Skeletal muscle satellite cell (primary cell): Measurements from ENCODE around the gene ARHGEF10L.

Source experiments
- H3K27me3 ChIP-seq: 2 replicates; pipeline ENCODE4 v1.7.0; 2013; ENCODE audit warnings: low read length; ENCODE audit not compliant: control insufficient read depth, insufficient read depth
- H3K36me3 ChIP-seq: 2 replicates; pipeline ENCODE4 v1.7.0; 2013; ENCODE audit warnings: mild to moderate bottlenecking, control low read depth, low read length; ENCODE audit not compliant: insufficient read depth
- H3K4me1 ChIP-seq: 2 replicates; pipeline ENCODE4 v1.7.0; 2013; ENCODE audit warnings: low read length; ENCODE audit not compliant: control insufficient read depth, insufficient read depth
- H3K4me2 ChIP-seq: 2 replicates; pipeline ENCODE4 v1.7.0; 2013; ENCODE audit warnings: mild to moderate bottlenecking, low read length
- H3K4me3 ChIP-seq: 2 replicates; pipeline ENCODE4 v1.7.0; 2013; ENCODE audit warnings: low read length
- H3K9ac ChIP-seq: 2 replicates; pipeline ENCODE4 v1.7.0; 2013; ENCODE audit warnings: mild to moderate bottlenecking, low read depth, low read length, moderate library complexity
- H3K9me3 ChIP-seq: replicated peaks from 2 replicates; pipeline ENCODE4 v1.7.0; 2013; ENCODE audit warnings: mild to moderate bottlenecking, control low read depth, low read length

Gene ARHGEF10L

GRCh38 chr1:17554954-17555353, 15.5 kb downstream of the ARHGEF10L start:
- no peaks in the 10 kb centered on the region for H3K27me3 ChIP-seq
- H3K4me1 ChIP-seq, result peaks cover 45% of the 10 kb centered on the region
- H3K4me2 ChIP-seq, result no peak overlapping the region
- no peaks in the 10 kb centered on the region for H3K9me3 ChIP-seq
- no peak overlapping the region for H3K9ac ChIP-seq
- no peaks in the 10 kb centered on the region for H3K36me3 ChIP-seq
- no peak overlapping the region for H3K4me3 ChIP-seq

GRCh38 chr1:17557986-17558385, 18.5 kb downstream of the ARHGEF10L start:
- Histone ChIP-seq H3K36me3 (no peaks in the 10 kb centered on the region), H3K9ac (no peak overlapping the region), H3K4me1 (peaks cover 48% of the 10 kb centered on the region)

GRCh38 chr1:17558541-17558940, 19.0 kb downstream of the ARHGEF10L start:
- no peaks in the 10 kb centered on the region for H3K9me3 ChIP-seq
- H3K4me2 ChIP-seq, result no peak overlapping the region
- H3K4me1 ChIP-seq, result peaks cover 42% of the 10 kb centered on the region
- H3K36me3 ChIP-seq, result no peaks in the 10 kb centered on the region
- H3K4me3 ChIP-seq, result no peak overlapping the region
- H3K27me3 ChIP-seq, result no peaks in the 10 kb centered on the region
- H3K9ac ChIP-seq, result no peak overlapping the region

More at GRCh38 chr1:17557986-17558385, 18.5 kb downstream of the ARHGEF10L start:
- Histone ChIP-seq H3K4me3 (no peak overlapping the region), H3K9me3 (no peaks in the 10 kb centered on the region), H3K27me3 (no peaks in the 10 kb centered on the region), H3K4me2 (no peak overlapping the region)

- H3K4me3 ChIP-seq, result no peak overlapping the region
- no peaks in the 10 kb centered on the region for H3K27me3 ChIP-seq
- no peak overlapping the region for H3K9ac ChIP-seq
- H3K36me3 ChIP-seq, result no peaks in the 10 kb centered on the region
- no peak overlapping the region for H3K4me2 ChIP-seq
- no peaks in the 10 kb centered on the region for H3K9me3 ChIP-seq
- peaks cover 41% of the 10 kb centered on the region for H3K4me1 ChIP-seq
Measured at GRCh38 chr1:17558954-17559614, 19.6 kb downstream of the ARHGEF10L start.

DNA sequence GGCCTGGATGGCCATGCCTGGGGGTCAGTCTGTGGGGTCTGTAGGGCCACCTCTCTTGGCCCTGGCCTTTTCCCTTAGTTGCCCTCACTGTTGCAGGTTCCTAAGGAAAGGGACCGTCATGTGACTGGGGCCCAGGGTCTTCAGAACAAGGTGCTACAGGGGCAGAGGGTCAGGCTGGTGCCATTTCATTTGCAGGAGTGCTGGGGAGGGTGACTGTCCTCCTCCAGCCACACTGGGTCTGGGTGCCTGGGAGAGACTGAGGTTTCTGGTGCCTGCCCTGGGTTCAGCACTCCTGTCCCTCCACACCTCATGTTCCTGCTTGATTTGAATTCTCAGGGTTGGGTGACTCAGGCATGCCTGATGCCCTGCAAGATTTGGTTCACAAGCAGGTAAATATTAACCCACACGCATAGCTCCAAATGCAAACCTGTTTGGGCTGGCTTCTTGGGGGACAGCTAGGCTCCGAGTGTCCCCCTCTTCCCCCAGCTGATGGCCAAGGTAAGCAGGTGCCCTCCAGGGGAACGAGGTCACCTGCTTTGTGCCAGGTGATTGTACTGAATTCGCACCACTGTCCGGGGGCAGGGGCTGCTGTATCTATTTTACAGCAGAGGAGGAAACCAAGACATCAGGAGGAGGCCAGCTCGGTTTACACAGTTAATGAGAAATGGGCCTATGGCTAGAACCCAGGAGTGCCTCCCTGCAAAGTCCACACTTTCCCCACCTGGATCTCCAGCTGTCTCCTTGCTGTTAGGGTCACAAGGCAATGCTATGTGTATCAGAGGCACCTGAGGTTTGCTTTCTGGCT, 20.3 kb downstream of the ARHGEF10L start:
- H3K4me1 ChIP-seq, result peaks cover 41% of the 10 kb centered on the region
- no peak overlapping the region for H3K4me2 ChIP-seq
- no peaks in the 10 kb centered on the region for H3K27me3 ChIP-seq
- no peak overlapping the region for H3K4me3 ChIP-seq
- no peaks in the 10 kb centered on the region for H3K36me3 ChIP-seq
- H3K9ac ChIP-seq, result no peak overlapping the region
- H3K9me3 ChIP-seq, result no peaks in the 10 kb centered on the region

GRCh38 chr1:17561247-17561548, 21.7 kb downstream of the ARHGEF10L start:
- H3K36me3 ChIP-seq, result no peaks in the 10 kb centered on the region
- H3K4me2 ChIP-seq, result peak overlapping the region; percentile 61
- H3K9me3 ChIP-seq, result no peaks in the 10 kb centered on the region
- H3K4me1 ChIP-seq, result peaks cover 45% of the 10 kb centered on the region
- peak overlapping the region; percentile 62 for H3K9ac ChIP-seq
- peak overlapping the region; percentile 48 for H3K4me3 ChIP-seq
- no peaks in the 10 kb centered on the region for H3K27me3 ChIP-seq

GRCh38 chr1:17561561-17561985, 22.1 kb downstream of the ARHGEF10L start:
- Histone ChIP-seq H3K27me3 (no peaks in the 10 kb centered on the region), H3K36me3 (no peaks in the 10 kb centered on the region), H3K4me1 (peaks cover 45% of the 10 kb centered on the region), H3K4me2 (peak overlapping the region; percentile 61), H3K4me3 (peak overlapping the region; percentile 48), H3K9ac (peak overlapping the region; percentile 62), H3K9me3 (no peaks in the 10 kb centered on the region)

- no peaks in the 10 kb centered on the region for H3K36me3 ChIP-seq
- no peaks in the 10 kb centered on the region for H3K27me3 ChIP-seq
- no peak overlapping the region for H3K4me2 ChIP-seq
- no peak overlapping the region for H3K9ac ChIP-seq
- no peaks in the 10 kb centered on the region for H3K9me3 ChIP-seq
- H3K4me1 ChIP-seq, result peaks cover 45% of the 10 kb centered on the region
- H3K4me3 ChIP-seq, result no peak overlapping the region
Measured at GRCh38 chr1:17562375-17562774, 22.9 kb downstream of the ARHGEF10L start.

GRCh38 chr1:17563494-17564281, 24.2 kb downstream of the ARHGEF10L start:
- H3K27me3 ChIP-seq, result no peaks in the 10 kb centered on the region
- H3K36me3 ChIP-seq, result no peaks in the 10 kb centered on the region
- no peak overlapping the region for H3K4me2 ChIP-seq
- H3K4me1 ChIP-seq, result peaks cover 52% of the 10 kb centered on the region
- no peak overlapping the region for H3K9ac ChIP-seq
- H3K4me3 ChIP-seq, result no peak overlapping the region
- H3K9me3 ChIP-seq, result no peaks in the 10 kb centered on the region

GRCh38 chr1:17564458-17565393, 25.2 kb downstream of the ARHGEF10L start:
- Histone ChIP-seq H3K4me1 (peaks cover 60% of the 10 kb centered on the region), H3K4me2 (no peak overlapping the region), H3K9me3 (no peaks in the 10 kb centered on the region), H3K9ac (no peak overlapping the region), H3K36me3 (no peaks in the 10 kb centered on the region), H3K4me3 (no peak overlapping the region), H3K27me3 (no peaks in the 10 kb centered on the region)
